Measurements from ENCODE around the gene EFCAB6. TPM values are rescaled to one million over a fixed set of nuclear protein-coding genes. Genes with fewer than 3 reads are reported as not detected.

The EFCAB6 gene
- total and polyA plus RNA-seq, 4 experiments from 2014 or later = 0.15 to 0.91 (median 0.84) TPM; not detected in 1

- no peak overlapping the region for H3K4me3 ChIP-seq (ENCODE audit: low read length in 2 of 2)
These were observed 211.8 kb downstream of the EFCAB6 start for GRCh38 chr22:43600265-43600664.

GRCh38 chr22:43592476-43592875, 219.6 kb downstream of the EFCAB6 start:
- H3K27ac ChIP-seq (ENCODE audit: low read depth, low read length) = no peak overlapping the region
- H3K36me3 Mint-ChIP-seq = peaks cover 0 to 5% of the 10 kb centered on the region in 2 donors
- POLR2A ChIA-PET (ENCODE audit: partially characterized antibody) = no interaction called here
- H3K4me3 Mint-ChIP-seq = no peak overlapping the region
- H3K4me1 ChIP-seq (ENCODE audit: insufficient read depth, low read length) = no peaks in the 10 kb centered on the region
- no peak overlapping the region for H3K4me3 ChIP-seq (ENCODE audit: low read length in 2 of 2)
- H3K27me3 Mint-ChIP-seq = peaks cover 14 to 20% of the 10 kb centered on the region in 2 donors
- H3K9me3 Mint-ChIP-seq = peaks cover 0 to 25% (median 10%) of the 10 kb centered on the region in 8 donors
- no peak for DNase-seq
- no peaks in the 10 kb centered on the region for H3K36me3 ChIP-seq (ENCODE audit: insufficient read depth, low read length)
- no peaks in the 10 kb centered on the region for H3K27me3 ChIP-seq (ENCODE audit: insufficient read depth, low read length)
- H3K4me1 Mint-ChIP-seq = no peaks in the 10 kb centered on the region
- no peak overlapping the region for H3K27ac Mint-ChIP-seq
- intact Hi-C loops (cut with micrococcal nuclease) = no loop called here
- H3K9me3 ChIP-seq (ENCODE audit: control insufficient read depth in 1 of 2, low read length in 2 of 2) = no peaks in the 10 kb centered on the region
- CTCF ChIA-PET (ENCODE audit: partially characterized antibody) = no interaction called here

More at GRCh38 chr22:43600265-43600664, 211.8 kb downstream of the EFCAB6 start:
- H3K27ac Mint-ChIP-seq = no peak overlapping the region
- no peaks in the 10 kb centered on the region for H3K36me3 Mint-ChIP-seq
- peaks cover 0 to 11% (median 1%) of the 10 kb centered on the region in 8 donors for H3K9me3 Mint-ChIP-seq
- no peaks in the 10 kb centered on the region for H3K4me1 ChIP-seq (ENCODE audit: insufficient read depth, low read length)
- no peak for DNase-seq
- POLR2A ChIA-PET (ENCODE audit: partially characterized antibody) = no interaction called here
- no peaks in the 10 kb centered on the region for H3K4me1 Mint-ChIP-seq
- peaks cover 2 to 5% of the 10 kb centered on the region in 2 donors for H3K27me3 Mint-ChIP-seq
- CTCF ChIA-PET (ENCODE audit: partially characterized antibody) = no interaction called here
- no peaks in the 10 kb centered on the region for H3K9me3 ChIP-seq (ENCODE audit: control insufficient read depth in 1 of 2, low read length in 2 of 2)
- no peak overlapping the region for H3K4me3 Mint-ChIP-seq
- H3K36me3 ChIP-seq (ENCODE audit: insufficient read depth, low read length) = no peaks in the 10 kb centered on the region
- intact Hi-C loops (cut with micrococcal nuclease) = no loop called here
- H3K27ac ChIP-seq (ENCODE audit: low read depth, low read length) = no peak overlapping the region
- H3K27me3 ChIP-seq (ENCODE audit: insufficient read depth, low read length) = no peaks in the 10 kb centered on the region

- CTCF ChIA-PET (ENCODE audit: partially characterized antibody) = no interaction called here
- H3K4me3 ChIP-seq (ENCODE audit: low read length in 2 of 2) = no peak overlapping the region
- Mint-ChIP-seq H3K36me3 (peaks cover 0 to 5% of the 10 kb centered on the region in 2 donors), H3K27ac (no peak overlapping the region), H3K9me3 (peaks cover 2 to 26% (median 13%) of the 10 kb centered on the region in 8 donors), H3K4me3 (no peak overlapping the region), H3K4me1 (no peaks in the 10 kb centered on the region), H3K27me3 (peaks cover 19 to 22% of the 10 kb centered on the region in 2 donors)
- DNase-seq = no peak
- H3K36me3 ChIP-seq (ENCODE audit: insufficient read depth, low read length) = no peaks in the 10 kb centered on the region
- POLR2A ChIA-PET (ENCODE audit: partially characterized antibody) = no interaction called here
- no peak overlapping the region for H3K27ac ChIP-seq (ENCODE audit: low read depth, low read length)
- no peaks in the 10 kb centered on the region for H3K4me1 ChIP-seq (ENCODE audit: insufficient read depth, low read length)
- intact Hi-C loops (cut with micrococcal nuclease) = no loop called here
- H3K9me3 ChIP-seq (ENCODE audit: control insufficient read depth in 1 of 2, low read length in 2 of 2) = no peaks in the 10 kb centered on the region
- H3K27me3 ChIP-seq (ENCODE audit: insufficient read depth, low read length) = no peaks in the 10 kb centered on the region
These were observed 220.7 kb downstream of the EFCAB6 start for GRCh38 chr22:43591380-43591779.

- peaks cover 19 to 30% of the 10 kb centered on the region in 2 donors for H3K27me3 Mint-ChIP-seq
- H3K27ac ChIP-seq (ENCODE audit: low read depth, low read length) = no peak overlapping the region
- H3K4me3 Mint-ChIP-seq = no peak overlapping the region
- no peaks in the 10 kb centered on the region for H3K36me3 ChIP-seq (ENCODE audit: insufficient read depth, low read length)
- H3K27ac Mint-ChIP-seq = no peak overlapping the region
- H3K4me3 ChIP-seq (ENCODE audit: low read length in 2 of 2) = no peak overlapping the region
- no peaks in the 10 kb centered on the region for H3K4me1 ChIP-seq (ENCODE audit: insufficient read depth, low read length)
- ChIA-PET POLR2A (ENCODE audit: partially characterized antibody) (no interaction called here), CTCF (ENCODE audit: partially characterized antibody) (no interaction called here)
- H3K4me1 Mint-ChIP-seq = no peaks in the 10 kb centered on the region
- no peak for DNase-seq
- no peaks in the 10 kb centered on the region for H3K9me3 ChIP-seq (ENCODE audit: control insufficient read depth in 1 of 2, low read length in 2 of 2)
- intact Hi-C loops (cut with micrococcal nuclease) = no loop called here
- H3K36me3 Mint-ChIP-seq = peaks cover 0 to 5% of the 10 kb centered on the region in 2 donors
- H3K27me3 ChIP-seq (ENCODE audit: insufficient read depth, low read length) = no peaks in the 10 kb centered on the region
- H3K9me3 Mint-ChIP-seq = peaks cover 2 to 34% (median 14%) of the 10 kb centered on the region in 8 donors
These were observed 224.5 kb downstream of the EFCAB6 start for GRCh38 chr22:43587574-43587973.

- no peaks in the 10 kb centered on the region for H3K27me3 ChIP-seq (ENCODE audit: insufficient read depth, low read length)
- H3K27me3 Mint-ChIP-seq = peaks cover 15 to 23% of the 10 kb centered on the region in 2 donors
- no peak overlapping the region for H3K27ac Mint-ChIP-seq
- H3K4me1 Mint-ChIP-seq = no peaks in the 10 kb centered on the region
- peaks cover 5 to 38% (median 22%) of the 10 kb centered on the region in 8 donors for H3K9me3 Mint-ChIP-seq
- H3K36me3 Mint-ChIP-seq = peaks cover 2 to 5% of the 10 kb centered on the region in 2 donors
- intact Hi-C loops (cut with micrococcal nuclease) = no loop called here
- H3K36me3 ChIP-seq (ENCODE audit: insufficient read depth, low read length) = no peaks in the 10 kb centered on the region
- H3K4me3 ChIP-seq (ENCODE audit: low read length in 2 of 2) = no peak overlapping the region
- CTCF ChIA-PET (ENCODE audit: partially characterized antibody) = no interaction called here
- H3K9me3 ChIP-seq (ENCODE audit: control insufficient read depth in 1 of 2, low read length in 2 of 2) = no peaks in the 10 kb centered on the region
- POLR2A ChIA-PET (ENCODE audit: partially characterized antibody) = no interaction called here
- no peak for DNase-seq
- H3K4me1 ChIP-seq (ENCODE audit: insufficient read depth, low read length) = no peaks in the 10 kb centered on the region
- H3K4me3 Mint-ChIP-seq = no peak overlapping the region
- H3K27ac ChIP-seq (ENCODE audit: low read depth, low read length) = no peak overlapping the region
These were observed 228.6 kb downstream of the EFCAB6 start for GRCh38 chr22:43583501-43583900.

- no peak for DNase-seq
- peaks cover 2 to 5% of the 10 kb centered on the region in 2 donors for H3K36me3 Mint-ChIP-seq
- Histone ChIP-seq H3K27me3 (ENCODE audit: insufficient read depth, low read length) (no peaks in the 10 kb centered on the region), H3K27ac (ENCODE audit: low read depth, low read length) (no peak overlapping the region), H3K9me3 (ENCODE audit: control insufficient read depth in 1 of 2, low read length in 2 of 2) (no peaks in the 10 kb centered on the region), H3K36me3 (ENCODE audit: insufficient read depth, low read length) (no peaks in the 10 kb centered on the region), H3K4me1 (ENCODE audit: insufficient read depth, low read length) (no peaks in the 10 kb centered on the region), H3K4me3 (ENCODE audit: low read length in 2 of 2) (no peak overlapping the region)
- H3K27me3 Mint-ChIP-seq = peaks cover 15 to 19% of the 10 kb centered on the region in 2 donors
- CTCF ChIA-PET (ENCODE audit: partially characterized antibody) = no interaction called here
- H3K9me3 Mint-ChIP-seq = peaks cover 5 to 38% (median 22%) of the 10 kb centered on the region in 8 donors
- POLR2A ChIA-PET (ENCODE audit: partially characterized antibody) = no interaction called here
- no peak overlapping the region for H3K4me3 Mint-ChIP-seq
- H3K4me1 Mint-ChIP-seq = no peaks in the 10 kb centered on the region
- no peak overlapping the region for H3K27ac Mint-ChIP-seq
- intact Hi-C loops (cut with micrococcal nuclease) = no loop called here
These were observed 229.7 kb downstream of the EFCAB6 start for GRCh38 chr22:43582394-43582793.

- intact Hi-C loops (cut with micrococcal nuclease) = no loop called here
- H3K4me1 Mint-ChIP-seq = no peaks in the 10 kb centered on the region
- H3K27me3 Mint-ChIP-seq = peaks cover 9 to 12% of the 10 kb centered on the region in 2 donors
- ChIA-PET CTCF (ENCODE audit: partially characterized antibody) (no interaction called here), POLR2A (ENCODE audit: partially characterized antibody) (no interaction called here)
- peaks cover 2 to 5% of the 10 kb centered on the region in 2 donors for H3K36me3 Mint-ChIP-seq
- H3K9me3 Mint-ChIP-seq = peaks cover 3 to 31% (median 20%) of the 10 kb centered on the region in 8 donors
- H3K9me3 ChIP-seq (ENCODE audit: control insufficient read depth in 1 of 2, low read length in 2 of 2) = no peaks in the 10 kb centered on the region
- no peaks in the 10 kb centered on the region for H3K36me3 ChIP-seq (ENCODE audit: insufficient read depth, low read length)
- H3K4me1 ChIP-seq (ENCODE audit: insufficient read depth, low read length) = no peaks in the 10 kb centered on the region
- H3K27me3 ChIP-seq (ENCODE audit: insufficient read depth, low read length) = no peaks in the 10 kb centered on the region
- DNase-seq = no peak
- H3K4me3 Mint-ChIP-seq = no peak overlapping the region
- no peak overlapping the region for H3K4me3 ChIP-seq (ENCODE audit: low read length in 2 of 2)
- no peak overlapping the region for H3K27ac ChIP-seq (ENCODE audit: low read depth, low read length)
- H3K27ac Mint-ChIP-seq = no peak overlapping the region
These were observed 231.8 kb downstream of the EFCAB6 start for GRCh38 chr22:43580271-43580750.

GRCh38 chr22:43574738-43575137, 237.4 kb downstream of the EFCAB6 start:
- Histone ChIP-seq H3K36me3 (ENCODE audit: insufficient read depth, low read length) (no peaks in the 10 kb centered on the region), H3K9me3 (ENCODE audit: control insufficient read depth in 1 of 2, low read length in 2 of 2) (no peaks in the 10 kb centered on the region), H3K4me3 (ENCODE audit: low read length in 2 of 2) (no peak overlapping the region), H3K4me1 (ENCODE audit: insufficient read depth, low read length) (no peaks in the 10 kb centered on the region), H3K27me3 (ENCODE audit: insufficient read depth, low read length) (no peaks in the 10 kb centered on the region), H3K27ac (ENCODE audit: low read depth, low read length) (no peak overlapping the region)
- no peak overlapping the region for H3K4me3 Mint-ChIP-seq
- POLR2A ChIA-PET (ENCODE audit: partially characterized antibody) = no interaction called here
- intact Hi-C loops (cut with micrococcal nuclease) = no loop called here
- CTCF ChIA-PET (ENCODE audit: partially characterized antibody) = no interaction called here
- peaks cover 9 to 17% of the 10 kb centered on the region in 2 donors for H3K27me3 Mint-ChIP-seq
- H3K36me3 Mint-ChIP-seq = no peaks in the 10 kb centered on the region
- DNase-seq = no peak
- no peaks in the 10 kb centered on the region for H3K9me3 Mint-ChIP-seq
- no peaks in the 10 kb centered on the region for H3K4me1 Mint-ChIP-seq
- no peak overlapping the region for H3K27ac Mint-ChIP-seq

Measured in CD4-positive, alpha-beta memory T cell (primary cell).